ENCODE data around the gene SPEF1. TPM values are rescaled to one million over a fixed set of nuclear protein-coding genes. Genes with fewer than 3 reads are reported as not detected.
A peak's percentile ranks its signal among the peaks of the same experiment; 100 is the strongest.

The SPEF1 gene
- total and polyA plus RNA-seq, 2 of the 13 experiments (the other 11 are each of a cell fraction or from before 2014, with no cell fraction given), result 0.11 to 0.27 TPM

- TF ChIP-seq ZNF614 (CRISPR knock-in tag; IDR thresholded peaks at IDR 0.05; ENCODE audit: borderline replicate concordance) (peak; percentile 70; the same call in 1 of the 2 replicates), JDP2 (CRISPR knock-in tag; IDR thresholded peaks at IDR 0.05; ENCODE audit: borderline replicate concordance) (no peak), RBM22 (optimal IDR thresholded peaks at IDR 0.05; ENCODE audit: low read length) (no peak), SMAD1 (CRISPR knock-in tag; IDR thresholded peaks at IDR 0.05; ENCODE audit: borderline replicate concordance, low read depth) (no peak; the same call in 1 of the 2 replicates), POLR2A (IDR thresholded peaks at IDR 0.05; ENCODE audit: insufficient read depth in 1 of 2, low read depth in 2 of 2, low read length in 2 of 2) (peak; percentile 75 to 77), ZBTB10 (CRISPR knock-in tag; IDR thresholded peaks at IDR 0.05; ENCODE audit: borderline replicate concordance) (peak; percentile 33; the same call in 1 of the 2 replicates), TBX2 (CRISPR knock-in tag; IDR thresholded peaks at IDR 0.05; ENCODE audit: borderline replicate concordance) (peak; percentile 78; the same call in 1 of the 2 replicates), ZNF407 (CRISPR knock-in tag; IDR thresholded peaks at IDR 0.05; ENCODE audit: not compliant biosample characterization) (no peak), THAP9 (CRISPR knock-in tag; IDR thresholded peaks at IDR 0.05; ENCODE audit: borderline replicate concordance) (peak; percentile 80), AGO1 (IDR thresholded peaks at IDR 0.05; ENCODE audit: low read depth, low read length, poor library complexity, severe bottlenecking) (no peak)
Observed at GRCh38 chr20:3795511-3796468, 14.5 kb upstream of the SPEF1 start, which contains the start of gene CDC25B (continued).
